T-helper 1 cell (primary cell): ENCODE results near the gene CNTN6.

Experiments used
- DNase-seq, 5 donors: peaks; one replicate each; pipeline ENCODE4 v3.0.0-alpha.2; 2012 to 2020
- total RNA-seq, 4 donors: gene quantifications; one replicate each; lab custom pipeline; 2026; lab: John Stamatoyannopoulos, UW

Gene CNTN6
- 0 reads per million in 4 donors for total RNA-seq

GRCh38 chr3:1092771-1093170 lies at the start of gene CNTN6:
Gene CNTN6, plus strand, starts transcription at chr3:1093024. Its CDS starts 54,985 bp downstream, at chr3:1148009.
- DNase-seq = no peak

DNA sequence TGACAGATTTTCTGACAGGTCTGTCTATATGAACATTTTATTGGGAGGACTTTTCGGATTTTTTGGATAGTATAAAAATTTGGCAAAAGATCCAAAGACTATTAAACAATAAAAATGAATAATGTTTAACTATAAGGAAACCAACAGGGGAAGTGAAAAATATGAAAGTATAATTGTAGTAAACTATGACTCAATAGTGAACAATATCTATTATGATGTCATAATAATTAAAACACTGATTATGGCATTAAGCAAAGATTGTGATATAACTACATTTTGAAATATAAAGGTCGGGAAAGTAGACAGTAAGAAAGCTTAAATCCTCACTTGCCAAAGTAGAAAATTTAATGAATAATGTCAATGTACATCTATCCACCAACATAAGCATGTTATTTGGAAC lies 44.3 kb upstream of the CNTN6 start:
- no peak for DNase-seq

- DNase-seq = no peak
Measured at GRCh38 chr3:1055870-1056269, 37.0 kb upstream of the CNTN6 start.

- no peak for DNase-seq
Measured at GRCh38 chr3:1056744-1057143, 36.1 kb upstream of the CNTN6 start.

DNA sequence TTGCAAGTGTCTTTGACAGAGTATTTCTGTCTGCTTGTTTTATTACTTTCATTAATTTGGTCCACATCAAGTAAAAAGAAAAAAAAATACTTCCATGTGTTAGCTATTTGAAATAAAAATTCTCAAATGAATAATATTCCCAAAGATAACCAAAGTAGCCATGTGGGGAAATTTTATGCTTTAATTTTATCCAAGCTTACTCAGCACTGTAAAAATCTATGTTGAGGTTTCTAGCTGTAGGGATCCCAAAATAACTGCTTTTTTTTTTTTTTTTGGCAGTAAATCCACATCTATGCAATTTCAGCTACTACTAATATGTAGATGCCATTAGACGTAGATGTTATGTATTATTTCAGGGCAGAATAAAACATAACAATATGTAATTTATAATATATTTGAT lies 35.4 kb upstream of the CNTN6 start:
- no peak for DNase-seq

GRCh38 chr3:1068985-1069384 lies 23.8 kb upstream of the CNTN6 start:
- DNase-seq = no peak

- no peak for DNase-seq
Measured at GRCh38 chr3:1072041-1072440, 20.8 kb upstream of the CNTN6 start.

- no peak for DNase-seq
Measured at GRCh38 chr3:1079662-1080061, 13.2 kb upstream of the CNTN6 start.

DNA sequence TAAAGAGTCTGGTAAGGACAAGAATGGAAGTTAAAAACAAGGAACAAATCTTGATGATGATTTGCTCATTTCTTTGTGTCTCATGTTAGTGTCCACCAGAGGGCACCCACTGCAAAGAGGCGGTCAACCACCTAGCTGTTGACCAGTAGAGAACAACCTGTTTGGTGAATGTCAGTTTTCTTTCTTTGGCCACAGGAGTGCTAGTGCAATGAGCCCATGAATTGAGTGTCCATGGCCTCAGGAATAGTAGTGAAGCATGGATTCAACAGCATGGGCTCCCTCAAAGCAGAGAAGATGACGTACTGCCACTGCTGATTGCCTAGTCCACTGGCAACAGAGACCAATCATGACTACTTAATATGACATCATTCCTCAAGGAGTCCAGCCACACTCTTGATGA lies 10.7 kb upstream of the CNTN6 start:
- DNase-seq = no peak

- DNase-seq = no peak
Measured at GRCh38 chr3:1087066-1087560, 5.7 kb upstream of the CNTN6 start.

DNA sequence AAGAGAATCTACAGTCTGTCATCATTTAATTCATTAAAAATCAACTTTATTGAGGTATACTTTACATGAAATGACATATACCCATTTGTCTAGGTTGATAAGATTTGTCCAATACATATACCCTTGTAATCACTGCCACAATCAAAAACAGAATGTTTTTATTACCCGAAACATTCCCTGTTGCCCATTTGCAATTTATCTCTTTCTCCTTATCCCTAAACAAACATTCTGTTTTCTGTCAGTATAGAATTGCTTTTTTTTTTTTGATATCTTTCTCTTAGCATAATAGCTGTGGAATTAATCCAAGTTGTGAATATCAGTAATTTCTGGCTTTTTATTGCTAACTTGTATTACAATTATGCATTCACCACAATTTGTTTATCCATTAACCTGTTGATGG lies 4.3 kb upstream of the CNTN6 start:
- DNase-seq = no peak

GRCh38 chr3:1091286-1091685 lies 1.5 kb upstream of the CNTN6 start:
- no peak for DNase-seq

GRCh38 chr3:1092061-1092460 lies 763 bp upstream of the CNTN6 start:
- no peak for DNase-seq

- no peak for DNase-seq
Measured at GRCh38 chr3:1093217-1093616, 393 bp downstream of the CNTN6 start.

- no peak for DNase-seq
Measured at GRCh38 chr3:1103525-1103924, 10.7 kb downstream of the CNTN6 start.

DNA sequence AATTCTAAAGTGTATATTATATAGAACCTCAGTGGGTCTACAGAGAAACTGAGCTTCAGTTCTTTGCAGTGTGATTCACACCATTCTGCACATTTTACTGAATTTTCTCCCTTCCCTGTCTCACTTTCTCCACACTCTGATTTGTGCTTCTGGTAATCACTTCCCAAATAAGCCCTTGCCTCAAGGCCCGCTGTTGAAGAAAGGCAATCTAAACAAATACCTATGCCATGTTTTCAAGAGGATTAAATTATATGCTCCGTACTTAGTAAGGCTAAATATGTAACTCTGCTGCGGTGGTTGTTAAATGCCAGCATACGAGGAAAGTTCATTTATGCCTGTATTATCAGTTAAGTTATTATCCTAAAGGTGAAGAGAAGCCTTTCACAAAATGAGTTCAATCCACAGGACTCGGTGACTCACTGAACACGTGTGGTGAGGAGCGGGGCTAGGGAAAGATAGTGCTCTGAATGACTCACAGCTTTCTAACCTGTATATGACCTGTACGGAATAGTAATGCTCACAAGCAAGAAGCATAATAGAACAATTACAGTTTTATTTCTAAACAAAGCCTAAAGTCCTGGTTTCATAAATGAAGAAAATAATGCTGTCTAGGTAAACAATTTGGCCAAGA lies 25.1 kb downstream of the CNTN6 start:
- no peak for DNase-seq

- no peak for DNase-seq
Measured at GRCh38 chr3:1131166-1131565, 38.3 kb downstream of the CNTN6 start.

- no peak for DNase-seq
Measured at GRCh38 chr3:1135194-1135593, 42.4 kb downstream of the CNTN6 start.

DNA sequence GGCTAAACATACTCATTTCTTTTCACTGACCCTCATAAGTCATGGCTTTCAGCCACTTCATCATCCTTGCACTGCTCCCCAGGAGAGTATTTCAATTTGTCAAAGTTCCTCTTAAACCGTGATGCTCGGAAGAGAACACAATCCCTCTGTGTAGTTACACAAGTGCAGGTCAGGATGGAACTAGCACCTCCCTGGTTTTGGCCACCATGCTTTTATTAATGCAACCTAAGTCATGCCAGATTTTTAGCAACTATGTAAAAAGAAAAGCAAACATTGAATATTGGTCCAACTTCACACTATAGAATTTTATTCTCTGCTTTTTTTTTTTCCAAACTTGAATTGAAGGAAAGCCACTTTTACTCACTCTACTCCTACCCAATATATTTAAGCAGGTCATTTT lies 45.2 kb downstream of the CNTN6 start:
- no peak for DNase-seq

DNA sequence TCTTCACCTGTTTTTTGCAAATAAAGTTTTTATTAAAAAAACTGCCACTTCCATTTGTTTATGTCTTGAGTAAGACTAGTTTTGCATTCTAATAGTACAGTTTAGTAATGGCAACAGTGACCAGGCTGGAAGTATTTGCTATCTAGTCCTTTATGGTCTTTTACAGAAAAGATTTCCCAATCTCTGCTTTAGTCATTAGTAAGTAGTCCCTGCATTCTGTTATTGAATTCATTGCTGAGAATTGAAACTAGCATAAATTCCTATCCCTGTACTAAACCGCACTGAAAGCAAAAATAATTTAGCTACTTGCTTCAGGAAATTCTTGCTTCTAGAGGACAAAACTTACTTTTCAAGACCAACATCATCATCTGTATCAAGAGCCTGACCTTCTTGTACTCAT lies 46.2 kb downstream of the CNTN6 start:
- no peak for DNase-seq

GRCh38 chr3:1147326-1147725 lies 54.5 kb downstream of the CNTN6 start:
- DNase-seq = no peak

DNA sequence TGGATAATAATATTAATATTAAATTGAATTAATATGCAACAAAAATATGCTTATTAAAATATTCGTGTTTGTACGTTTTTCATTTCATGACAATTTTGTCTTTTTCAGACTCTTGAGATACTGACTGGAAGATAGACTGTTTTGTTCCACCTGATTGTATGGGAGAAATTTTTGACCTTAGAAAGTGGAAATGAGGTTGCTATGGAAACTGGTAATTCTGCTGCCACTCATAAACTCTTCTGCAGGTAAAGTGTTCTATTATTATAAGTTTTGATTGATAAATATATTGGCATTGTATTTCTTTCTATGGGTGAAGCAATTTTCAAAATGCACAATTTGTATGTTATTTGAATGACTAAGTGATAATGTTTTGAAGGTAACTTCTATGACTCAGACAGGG lies 55.0 kb downstream of the CNTN6 start:
- no peak for DNase-seq

GRCh38 chr3:1164101-1164500 lies 71.3 kb downstream of the CNTN6 start:
- DNase-seq = no peak

- no peak for DNase-seq
Measured at GRCh38 chr3:1171320-1171719, 78.5 kb downstream of the CNTN6 start.

DNA sequence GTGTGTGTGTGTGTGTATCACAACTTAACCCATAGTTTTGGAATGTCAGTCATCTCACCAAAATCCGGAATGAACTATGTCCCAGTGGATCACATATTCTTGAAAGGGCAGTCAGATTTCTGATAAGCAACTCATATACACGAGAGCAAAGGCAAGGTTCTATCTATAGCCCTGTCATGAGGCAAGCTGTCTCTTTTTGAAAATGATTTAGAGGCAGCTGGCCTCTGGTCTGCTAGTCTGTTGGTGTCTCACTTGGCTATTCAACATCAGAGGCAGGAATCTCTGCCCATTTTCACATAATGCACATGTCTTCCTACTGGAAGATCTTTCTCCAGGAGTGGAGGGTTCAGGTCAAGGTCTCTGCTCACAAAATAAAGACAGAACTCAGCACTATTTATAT lies 79.8 kb downstream of the CNTN6 start:
- DNase-seq = no peak
